K562 (cell line): Measurements from ENCODE around the gene PRR15L. TPM values are rescaled to one million over a fixed set of nuclear protein-coding genes. Genes with fewer than 3 reads are reported as not detected.

Experiments
- ATF3 ChIP-seq, 2 experiments: fragments of 450-650 bp in 1 of 2; sonication (generic) in 1 of 2; formaldehyde crosslinking in 1 of 2; IDR thresholded peaks in 1 of 2; conservative IDR thresholded peaks in 1 of 2; 2 replicates each; pipeline versions ENCODE4 v1.6.1 to v1.8.1; 2016 to 2023; ENCODE audit warnings: mild to moderate bottlenecking in 2 of 2, moderate library complexity in 2 of 2, inconsistent platforms in 1 of 2, missing genetic modification reagents in 1 of 2
- ATF4 ChIP-seq: fragments of 450-650 bp; formaldehyde crosslinking; IDR thresholded peaks from 2 replicates; pipeline ENCODE4 v1.4.0; 2022; ENCODE audit warnings: mild to moderate bottlenecking, moderate library complexity
- CHD1 ChIP-seq: fragments of 200-600 bp; sonication (generic); IDR thresholded peaks from one replicate; pipeline ENCODE4 v1.6.1; 2012; ENCODE audit warnings: mild to moderate bottlenecking, moderate library complexity, low read length, inconsistent platforms
- CXXC5 ChIP-seq: fragments of 250-450 bp; sonication (Bioruptor Pico); IDR thresholded peaks from 2 replicates; pipeline ENCODE4 v1.8.0; 2022; ENCODE audit warnings: inconsistent platforms, mild to moderate bottlenecking, moderate library complexity
- EP300 ChIP-seq: IDR thresholded peaks from 2 replicates; pipeline ENCODE4 v1.6.1; 2012; ENCODE audit warnings: low read length, improper control_type of control experiment
- HDGF ChIP-seq: fragments of 450-650 bp; IDR thresholded peaks from 2 replicates; pipeline ENCODE4 v1.6.1; 2016
- KAT8 ChIP-seq: fragments of 450-650 bp; IDR thresholded peaks from 2 replicates; pipeline ENCODE4 v1.6.1; 2016; ENCODE audit warnings: low read depth, mild to moderate bottlenecking
- MAFK ChIP-seq: IDR thresholded peaks from 2 replicates; pipeline ENCODE4 v1.6.1; 2011; ENCODE audit warnings: low read length, improper control_type of control experiment
- NFE2 ChIP-seq: IDR thresholded peaks from 2 replicates; pipeline ENCODE4 v1.6.1; 2014; ENCODE audit warnings: antibody characterized with exemption, low read depth
- NR4A1 ChIP-seq, 2 experiments: fragments of 250-450 bp in 1 of 2; fragments of 450-650 bp in 1 of 2; sonication (Bioruptor Pico) in 1 of 2; IDR thresholded peaks; 2 replicates each; pipeline versions ENCODE4 v1.4.0 to v1.6.1; 2016 to 2020; ENCODE audit warnings: mild to moderate bottlenecking in 2 of 2, missing compliant biosample characterization in 1 of 2, missing genetic modification characterization in 1 of 2, moderate library complexity in 1 of 2
- POLR2A ChIP-seq: fragments of 450-650 bp; conservative IDR thresholded peaks from 2 replicates; pipeline ENCODE4 v1.6.1; 2016
- SMARCA5 ChIP-seq: fragments of 450-650 bp; IDR thresholded peaks from 2 replicates; pipeline ENCODE4 v1.6.1; 2016
- TCF3 ChIP-seq: sonication (generic); formaldehyde crosslinking; IDR thresholded peaks from 2 replicates; pipeline ENCODE4 v1.4.0; 2020; ENCODE audit warnings: mild to moderate bottlenecking, missing genetic modification reagents
- ZNF121 ChIP-seq: sonication (generic); formaldehyde crosslinking; conservative IDR thresholded peaks from 2 replicates; pipeline ENCODE4 v1.8.0; 2022; ENCODE audit warnings: missing genetic modification reagents
- ZNF239 ChIP-seq: fragments of 250-450 bp; sonication (Bioruptor Pico); IDR thresholded peaks from 2 replicates; pipeline ENCODE4 v1.4.0; 2020; ENCODE audit warnings: mild to moderate bottlenecking
- ZNF408 ChIP-seq: fragments of 250-450 bp; sonication (Bioruptor Pico); IDR thresholded peaks from 2 replicates; pipeline ENCODE4 v1.4.0; 2020; ENCODE audit warnings: low read depth, mild to moderate bottlenecking, moderate library complexity
- ZNF511 ChIP-seq: sonication (generic); formaldehyde crosslinking; IDR thresholded peaks from 2 replicates; pipeline ENCODE4 v1.8.0; 2022; ENCODE audit warnings: mild to moderate bottlenecking, missing genetic modification reagents
- ZNF584 ChIP-seq: fragments of 200-800 bp; sonication (Bioruptor generic); IDR thresholded peaks from 2 replicates; pipeline ENCODE4 v1.6.1; 2016; ENCODE audit warnings: low read depth, mild to moderate bottlenecking, missing genetic modification characterization, missing compliant biosample characterization
- ZNF644 ChIP-seq: fragments of 200-800 bp; sonication (Bioruptor generic); IDR thresholded peaks from 2 replicates; pipeline ENCODE4 v1.6.1; 2016; ENCODE audit warnings: low read depth, missing genetic modification characterization, missing compliant biosample characterization
- ZNF707 ChIP-seq: fragments of 250-450 bp; sonication (Bioruptor Pico); conservative IDR thresholded peaks from 2 replicates; pipeline ENCODE4 v1.8.0; 2022; ENCODE audit warnings: inconsistent platforms, mild to moderate bottlenecking, moderate library complexity
- polyA plus RNA-seq, 8 experiments: library from polyadenylated mRNA; depleted of rRNA in 4 of 8; stranded (reverse) in 5 of 8; unstranded in 3 of 8; fragments of >200 nt; fragmentation: Nextera tagmentation in 2 of 8; fragmentation: Illumina TruSeq in 1 of 8; extraction: Ambion mirVana in 2 of 8; extraction: Trizol in 1 of 8; gene quantifications; 2 replicates each; pipeline versions ENCODE4 v1.2.1 to v1.2.3, GENCODE V29; 2011 to 2014; ENCODE audit warnings: inconsistent platforms in 1 of 8, missing spikeins in 1 of 8
- total RNA-seq, 7 experiments: library from RNA; depleted of rRNA in 6 of 7; stranded (reverse); fragments of >200 nt in 6 of 7; fragmentation: Illumina TruSeq in 2 of 7; extraction: Trizol in 2 of 7; gene quantifications; 2 replicates each; pipeline versions ENCODE4 v1.2.1 to v1.2.3, GENCODE V29; 2011 to 2021; ENCODE audit warnings: low replicate concordance in 1 of 7

Gene PRR15L
- total and polyA plus RNA-seq, 9 of the 15 experiments (the other 6 are each of a cell fraction or from before 2014, with no cell fraction given): 0.03 TPM; not detected in 8

- TF ChIP-seq EP300 (no peak; the same call in 1 of the 2 replicates), NFE2 (peak; percentile 97), MAFK (peak; percentile 89), KAT8 (no peak), HDGF (peak; percentile 82; the same call in 1 of the 2 replicates), ATF3 (IDR thresholded peaks at IDR 0.05) (peak; percentile 53; the same call in 1 of the 2 replicates), ATF3 (CRISPR knock-in tag; conservative IDR thresholded peaks at IDR 0.05) (no peak), ZNF707 (CRISPR knock-in tag) (no peak), CHD1 (no peak), CXXC5 (CRISPR knock-in tag) (0 out of 2 replicates have a peak, but pooled peaks have one; percentile 20), POLR2A (no peak), ZNF121 (CRISPR knock-in tag) (no peak), TCF3 (CRISPR knock-in tag) (no peak; the same call in 1 of the 2 replicates), ZNF239 (no peak), NR4A1 (CRISPR knock-in tag; IDR thresholded peaks at IDR 0.05) (no peak), NR4A1 (tag; IDR thresholded peaks at IDR 0.05) (no peak), ZNF644 (tag) (no peak), ATF4 (CRISPR knock-in tag) (no peak), ZNF584 (CRISPR knock-in tag) (peak; percentile 77; the same call in 1 of the 2 replicates), ZNF408 (no peak), SMARCA5 (peak; percentile 59; the same call in 1 of the 2 replicates), ZNF511 (CRISPR knock-in tag) (no peak)
These were observed 44.7 kb upstream of the PRR15L start (continued) for GRCh38 chr17:48002266-48002915.
